ENCODE measurements around the gene TMC2.
A peak's percentile ranks its signal among the peaks of the same experiment; 100 is the strongest.

The TMC2 gene

DNA sequence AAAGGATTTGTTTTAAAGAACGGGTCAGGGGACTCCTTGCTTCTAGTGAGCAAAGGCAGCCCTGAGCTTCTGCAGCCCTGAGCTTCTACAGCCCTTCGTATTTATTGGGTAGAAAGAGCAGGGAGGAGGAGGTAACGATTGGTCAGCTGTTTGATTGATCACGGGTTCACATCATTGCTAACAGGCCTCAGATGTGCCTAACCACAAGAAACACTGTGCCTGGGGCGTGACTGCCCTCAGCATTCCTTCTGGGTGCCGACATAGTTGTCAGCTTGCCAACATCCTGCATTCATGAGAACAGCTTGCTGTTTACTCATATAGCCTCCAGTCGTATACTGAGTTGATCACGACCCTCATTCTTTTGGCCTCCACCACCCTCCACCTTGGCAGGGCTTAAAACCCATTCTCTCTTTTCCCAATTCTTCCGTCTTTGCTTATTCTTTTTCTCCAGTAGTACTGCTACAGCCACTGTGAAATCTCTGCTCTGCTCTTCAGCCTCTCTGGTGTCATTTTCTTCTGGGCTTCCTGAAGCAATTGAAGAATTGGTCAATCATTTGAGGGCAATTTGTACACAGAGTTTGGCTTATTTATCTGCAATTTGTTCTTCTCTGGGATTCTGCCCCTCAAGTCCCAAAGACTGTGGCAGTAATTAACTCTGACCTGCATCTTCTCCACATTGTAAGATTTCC lies 90.6 kb downstream of the TMC2 start:
- DNase-seq (ENCODE audit: low read depth in 2 of 2): no peak

- DNase-seq (ENCODE audit: low read depth in 2 of 2): no peak
These were observed 94.9 kb downstream of the TMC2 start for GRCh38 chr20:2631228-2631627.

DNA sequence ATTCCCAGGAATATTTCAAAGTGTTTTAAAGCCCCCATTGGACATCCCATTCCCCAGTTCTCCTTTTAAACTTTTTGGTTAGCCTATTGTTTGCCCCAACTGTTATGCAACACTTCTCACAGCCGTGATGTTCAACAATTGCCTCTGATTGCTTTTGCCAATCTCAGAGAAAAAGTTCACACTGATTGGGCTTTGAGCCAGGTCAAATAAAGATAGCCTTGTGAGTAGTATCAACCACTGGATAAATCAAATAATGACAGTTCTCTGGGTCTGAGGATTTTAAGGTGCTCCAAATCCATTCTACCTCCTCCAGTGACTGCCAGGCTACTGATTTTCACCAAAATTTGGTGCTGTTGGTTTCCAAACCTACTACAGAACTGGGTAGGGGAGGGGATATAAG lies 97.0 kb downstream of the TMC2 start:
- DNase-seq (ENCODE audit: low read depth in 2 of 2): no peak

DNA sequence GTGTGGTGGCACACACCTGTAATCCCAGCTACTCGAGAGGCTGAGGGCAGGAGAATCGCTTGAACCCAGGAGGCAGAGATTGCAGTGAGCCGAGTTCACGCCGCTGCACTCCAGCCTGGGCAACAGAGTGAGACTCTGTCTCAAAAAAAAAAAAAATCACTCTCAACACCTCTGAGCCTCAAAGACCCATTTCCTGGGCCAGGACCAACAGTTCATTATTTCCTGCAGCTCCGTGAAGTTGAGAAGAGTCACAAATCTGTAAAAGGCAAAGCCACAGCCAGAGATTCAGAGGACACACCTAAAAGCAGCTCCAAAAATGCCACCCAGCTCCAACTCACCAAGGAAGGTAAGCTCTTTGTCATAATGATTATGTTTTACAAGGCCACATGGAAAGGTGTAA lies 100.9 kb downstream of the TMC2 start:
- DNase-seq (ENCODE audit: low read depth in 2 of 2): no peak

DNA sequence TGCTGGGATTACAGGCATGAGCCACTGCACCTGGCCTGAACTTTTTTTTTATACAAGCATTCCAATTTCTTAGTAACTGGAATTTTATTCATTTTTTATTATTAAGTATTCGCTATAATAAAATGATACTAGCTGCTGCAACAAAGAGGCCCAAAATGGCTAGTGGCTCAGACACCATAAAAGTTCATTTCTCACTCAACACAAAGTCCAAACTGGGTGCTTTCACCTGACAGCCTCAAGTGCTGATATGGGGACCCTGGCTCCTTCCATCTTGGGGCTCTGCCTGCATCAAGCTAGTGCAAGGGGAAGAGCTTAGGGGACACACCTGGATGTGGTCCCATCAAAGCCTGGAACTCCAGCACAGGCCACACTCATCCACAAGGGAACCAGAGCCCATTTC lies 103.9 kb downstream of the TMC2 start:
- no peak for DNase-seq (ENCODE audit: low read depth in 2 of 2)

DNA sequence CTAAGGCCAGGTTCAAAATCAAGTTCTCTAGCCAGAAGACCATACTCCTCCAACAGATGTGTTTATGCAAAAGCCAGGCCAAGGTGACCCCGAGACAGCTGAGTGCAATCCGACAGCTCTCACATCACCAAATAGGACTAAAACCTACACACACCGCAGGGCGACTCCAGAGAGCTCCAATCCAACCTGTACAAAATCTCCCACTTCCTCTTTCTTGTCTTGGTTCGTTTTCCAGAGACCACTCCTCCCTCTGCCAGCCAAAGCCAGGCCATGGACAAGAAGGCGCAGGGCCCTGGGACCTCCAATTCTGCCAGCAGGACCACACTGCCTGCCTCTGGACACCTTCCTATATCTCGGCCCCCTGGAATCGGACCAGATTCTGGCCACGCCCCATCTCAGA lies 104.5 kb downstream of the TMC2 start:
- DNase-seq (ENCODE audit: low read depth in 2 of 2): no peak

- no peak for DNase-seq (ENCODE audit: low read depth in 2 of 2)
These were observed 107.3 kb downstream of the TMC2 start for GRCh38 chr20:2643708-2644107.

GRCh38 chr20:2651772-2652723 lies 115.7 kb downstream of the TMC2 start, which contains the start of gene NOP56:
Gene NOP56 (plus strand): TSS chr20:2652632. CDS start chr20:2652661, 29 bp downstream.
- peak; percentile 91 to 92 for DNase-seq (ENCODE audit: low read depth in 2 of 2)

DNA sequence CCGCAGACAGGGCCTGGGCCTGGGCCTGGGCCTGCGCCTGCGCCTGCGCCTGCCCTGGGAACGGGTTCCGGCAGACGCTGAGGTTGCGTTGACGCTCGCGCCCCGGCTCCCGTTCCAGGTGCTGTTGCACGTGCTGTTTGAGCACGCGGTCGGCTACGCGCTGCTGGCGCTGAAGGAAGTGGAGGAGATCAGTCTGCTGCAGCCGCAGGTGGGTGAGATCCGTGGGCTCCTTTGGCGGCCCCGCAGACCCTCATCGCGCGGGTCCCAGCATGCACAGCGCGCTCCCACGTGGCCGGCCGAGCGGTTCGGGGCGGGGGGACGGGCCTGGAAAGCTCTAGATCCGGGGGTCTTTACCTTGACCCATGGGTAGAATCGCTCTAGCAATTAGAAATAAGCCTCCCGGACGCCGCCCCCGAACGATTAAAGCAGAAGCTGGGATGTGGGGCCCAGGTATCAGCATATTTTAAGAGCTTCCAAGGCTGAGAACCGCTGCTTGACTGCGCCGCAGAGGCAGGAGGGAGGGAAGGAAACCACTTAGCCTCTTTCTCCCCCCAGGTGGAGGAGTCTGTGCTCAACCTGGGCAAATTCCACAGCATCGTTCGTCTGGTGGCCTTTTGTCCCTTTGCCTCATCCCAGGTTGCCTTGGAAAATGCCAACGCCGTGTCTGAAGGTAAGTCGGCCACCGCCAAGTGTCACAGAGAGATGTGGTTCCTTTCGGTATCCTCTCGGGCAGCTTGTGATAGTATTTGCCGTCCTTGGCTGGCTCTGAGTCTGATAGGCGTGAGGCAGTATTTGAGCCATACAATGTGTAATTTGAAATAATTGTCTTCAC lies 116.6 kb downstream of the TMC2 start:
- peak in 1 of 2 donors; percentile 31 for DNase-seq (ENCODE audit: low read depth in 2 of 2)

GRCh38 chr20:2653556-2654383 lies 117.4 kb downstream of the TMC2 start:
- no peak for DNase-seq (ENCODE audit: low read depth in 2 of 2)

GRCh38 chr20:2654384-2654822 lies 118.0 kb downstream of the TMC2 start:
- no peak for DNase-seq (ENCODE audit: low read depth in 2 of 2)

- DNase-seq (ENCODE audit: low read depth in 2 of 2): no peak
These were observed 118.5 kb downstream of the TMC2 start for GRCh38 chr20:2654831-2655230.

- no peak for DNase-seq (ENCODE audit: low read depth in 2 of 2)
These were observed 119.2 kb downstream of the TMC2 start for GRCh38 chr20:2655331-2656116.

GRCh38 chr20:2656471-2657117 lies 120.2 kb downstream of the TMC2 start:
- DNase-seq (ENCODE audit: low read depth in 2 of 2): no peak

GRCh38 chr20:2657241-2657640 lies 120.9 kb downstream of the TMC2 start:
- no peak for DNase-seq (ENCODE audit: low read depth in 2 of 2)

DNA sequence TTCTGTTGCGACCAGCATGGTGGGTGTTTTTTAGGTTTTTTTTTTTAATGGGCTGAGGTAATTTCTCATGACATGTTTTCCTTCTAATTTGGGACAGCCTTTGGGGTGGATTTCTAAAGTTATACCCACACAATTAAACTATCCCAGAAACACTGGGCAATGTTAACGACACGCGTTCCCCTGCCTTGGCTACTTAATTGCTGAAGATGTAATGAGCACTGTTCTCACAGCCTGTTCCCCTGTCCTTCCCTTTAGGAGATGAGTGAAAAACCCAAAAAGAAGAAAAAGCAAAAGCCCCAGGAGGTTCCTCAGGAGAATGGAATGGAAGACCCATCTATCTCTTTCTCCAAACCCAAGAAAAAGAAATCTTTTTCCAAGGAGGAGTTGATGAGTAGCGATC lies 121.3 kb downstream of the TMC2 start:
- no peak for DNase-seq (ENCODE audit: low read depth in 2 of 2)

- no peak for DNase-seq (ENCODE audit: low read depth in 2 of 2)
These were observed 122.3 kb downstream of the TMC2 start for GRCh38 chr20:2658414-2659354.

- DNase-seq (ENCODE audit: low read depth in 2 of 2): no peak
These were observed 123.2 kb downstream of the TMC2 start for GRCh38 chr20:2659547-2659946.
